HepG2 (cell line): ENCODE data around the gene SOCS7. TPM values are rescaled to one million over a fixed set of nuclear protein-coding genes. Genes with fewer than 3 reads are reported as not detected.

Experiments
- HNRNPK ChIP-seq: fragments of 200-400 bp; formaldehyde crosslinking; IDR thresholded peaks from 2 replicates; pipeline ENCODE4 v1.6.1; 2018; ENCODE audit warnings: low read length, low read depth, moderate library complexity, mild to moderate bottlenecking; ENCODE audit not compliant: poor library complexity, severe bottlenecking
- HOXA3 ChIP-seq: sonication (generic); formaldehyde crosslinking; IDR thresholded peaks from 2 replicates; pipeline ENCODE4 v1.5.0; 2020; ENCODE audit warnings: missing genetic modification reagents
- IRF2 ChIP-seq: IDR thresholded peaks from 2 replicates; pipeline ENCODE4 v1.6.1; 2018; ENCODE audit warnings: missing genetic modification reagents, missing compliant biosample characterization
- MAFK ChIP-seq, 2 experiments: IDR thresholded peaks in 1 of 2; conservative IDR thresholded peaks in 1 of 2; 2 replicates each; pipeline ENCODE4 v1.6.1; 2011; ENCODE audit warnings: improper control_type of control experiment in 2 of 2, low read length in 2 of 2
- MYPOP ChIP-seq: sonication (generic); formaldehyde crosslinking; IDR thresholded peaks from 2 replicates; pipeline ENCODE4 v1.8.1; 2023; ENCODE audit warnings: mild to moderate bottlenecking, moderate library complexity, missing genetic modification reagents
- PPARG ChIP-seq: conservative IDR thresholded peaks from 2 replicates; pipeline ENCODE4 v1.6.1; 2016; ENCODE audit warnings: missing biosample characterization, missing genetic modification reagents
- SMAD1 ChIP-seq: sonication (generic); formaldehyde crosslinking; IDR thresholded peaks from 2 replicates; pipeline ENCODE4 v1.4.0; 2020; ENCODE audit warnings: missing genetic modification reagents, low read depth, mild to moderate bottlenecking, borderline replicate concordance
- TBX3 ChIP-seq: fragments of 450-650 bp; IDR thresholded peaks from 2 replicates; pipeline ENCODE4 v1.6.1; 2017; ENCODE audit warnings: antibody characterized with exemption, mild to moderate bottlenecking, inconsistent platforms, borderline replicate concordance
- TCF7L2 ChIP-seq: IDR thresholded peaks from 2 replicates; pipeline ENCODE4 v1.6.1; 2011; ENCODE audit warnings: mild to moderate bottlenecking, low read depth, low read length, moderate library complexity
- ZBTB42 ChIP-seq: sonication (generic); formaldehyde crosslinking; IDR thresholded peaks from 2 replicates; pipeline ENCODE4 v1.5.0; 2020; ENCODE audit warnings: mild to moderate bottlenecking, missing genetic modification reagents
- ZBTB7B ChIP-seq: sonication (generic); formaldehyde crosslinking; IDR thresholded peaks from 2 replicates; pipeline ENCODE4 v1.4.0; 2020; ENCODE audit warnings: missing genetic modification reagents
- ZNF577 ChIP-seq: sonication (generic); formaldehyde crosslinking; IDR thresholded peaks from 2 replicates; pipeline ENCODE4 v1.4.0; 2020; ENCODE audit warnings: mild to moderate bottlenecking, low read depth, missing genetic modification reagents, borderline replicate concordance
- ZNF746 ChIP-seq: sonication (generic); formaldehyde crosslinking; IDR thresholded peaks from 2 replicates; pipeline ENCODE4 v1.8.0; 2022; ENCODE audit warnings: mild to moderate bottlenecking, missing genetic modification reagents
- polyA plus RNA-seq, 8 experiments: library from polyadenylated mRNA; depleted of rRNA in 3 of 8; stranded (reverse) in 7 of 8; unstranded in 1 of 8; fragments of >200 nt; fragmentation: Illumina TruSeq in 4 of 8; extraction: Trizol in 4 of 8; gene quantifications; 2 replicates each; pipeline versions ENCODE4 v1.2.1 to v1.2.3, GENCODE V29; 2011 to 2016; ENCODE audit warnings: low read depth in 4 of 8, missing spikeins in 1 of 8, mixed read lengths in 1 of 8; ENCODE audit not compliant: insufficient read depth in 1 of 8
- total RNA-seq, 5 experiments: library from RNA; depleted of rRNA; stranded (reverse); fragments of >200 nt; fragmentation: Illumina TruSeq; extraction: Trizol; gene quantifications; 2 replicates each; pipeline ENCODE4 v1.2.3, GENCODE V29; 2016; ENCODE audit warnings: low read depth in 1 of 5
- TF ChIP-seq, protein P1 (sequence below): sonication (generic); formaldehyde crosslinking; IDR thresholded peaks from 2 replicates; pipeline ENCODE4 v1.5.0; 2020; ENCODE audit warnings: missing genetic modification reagents
- TF ChIP-seq, protein P2 (sequence below): IDR thresholded peaks from 2 replicates; pipeline ENCODE4 v1.6.1; 2016; ENCODE audit warnings: low read depth, borderline replicate concordance
- TF ChIP-seq, protein P3 (sequence below): sonication (generic); formaldehyde crosslinking; IDR thresholded peaks from 2 replicates; pipeline ENCODE4 v1.4.0; 2020; ENCODE audit warnings: missing genetic modification reagents
- TF ChIP-seq, protein P4 (sequence below): sonication (generic); formaldehyde crosslinking; IDR thresholded peaks from 2 replicates; pipeline ENCODE4 v1.9.0; 2021; ENCODE audit warnings: missing genetic modification reagents, borderline replicate concordance
- TF ChIP-seq, protein P5 (sequence below): sonication (generic); formaldehyde crosslinking; IDR thresholded peaks from 2 replicates; pipeline ENCODE4 v1.9.0; 2022; ENCODE audit warnings: low read depth, missing genetic modification reagents

SOCS7 gene
- total and polyA plus RNA-seq, 2 of the 13 experiments (the other 11 are each of a cell fraction or from before 2014, with no cell fraction given): 19.2 to 24.2 TPM

- no peak for TF ChIP-seq ZNF577 (CRISPR knock-in tag)
- TF ChIP-seq, protein P1, sequence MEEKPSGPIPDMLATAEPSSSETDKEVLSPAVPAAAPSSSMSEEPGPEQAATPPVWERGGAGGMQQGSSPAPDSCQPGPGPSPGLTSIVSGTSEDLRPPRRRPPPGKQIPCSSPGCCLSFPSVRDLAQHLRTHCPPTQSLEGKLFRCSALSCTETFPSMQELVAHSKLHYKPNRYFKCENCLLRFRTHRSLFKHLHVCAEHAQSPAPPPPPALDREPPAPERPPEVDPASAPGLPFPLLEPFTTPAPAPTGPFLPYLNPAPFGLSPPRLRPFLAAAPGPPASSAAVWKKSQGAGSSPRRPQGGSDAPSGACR (CRISPR knock-in tag): peak; percentile 87; the same call in 1 of the 2 replicates
- TF ChIP-seq, protein P2, sequence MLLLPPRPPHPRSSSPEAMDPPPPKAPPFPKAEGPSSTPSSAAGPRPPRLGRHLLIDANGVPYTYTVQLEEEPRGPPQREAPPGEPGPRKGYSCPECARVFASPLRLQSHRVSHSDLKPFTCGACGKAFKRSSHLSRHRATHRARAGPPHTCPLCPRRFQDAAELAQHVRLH: peak; percentile 51; the same call in 1 of the 2 replicates
- TF ChIP-seq ZBTB7B (CRISPR knock-in tag): peak; percentile 69
- peak; percentile 87; the same call in 1 of the 2 replicates for TF ChIP-seq ZBTB42 (CRISPR knock-in tag)
- TF ChIP-seq SMAD1: no peak; the same call in none of the 2 replicates
- peak; percentile 16 for TF ChIP-seq HNRNPK
- peak; percentile 36; the same call in 1 of the 2 replicates for TF ChIP-seq IRF2 (CRISPR knock-in tag)
- TF ChIP-seq, protein P3, sequence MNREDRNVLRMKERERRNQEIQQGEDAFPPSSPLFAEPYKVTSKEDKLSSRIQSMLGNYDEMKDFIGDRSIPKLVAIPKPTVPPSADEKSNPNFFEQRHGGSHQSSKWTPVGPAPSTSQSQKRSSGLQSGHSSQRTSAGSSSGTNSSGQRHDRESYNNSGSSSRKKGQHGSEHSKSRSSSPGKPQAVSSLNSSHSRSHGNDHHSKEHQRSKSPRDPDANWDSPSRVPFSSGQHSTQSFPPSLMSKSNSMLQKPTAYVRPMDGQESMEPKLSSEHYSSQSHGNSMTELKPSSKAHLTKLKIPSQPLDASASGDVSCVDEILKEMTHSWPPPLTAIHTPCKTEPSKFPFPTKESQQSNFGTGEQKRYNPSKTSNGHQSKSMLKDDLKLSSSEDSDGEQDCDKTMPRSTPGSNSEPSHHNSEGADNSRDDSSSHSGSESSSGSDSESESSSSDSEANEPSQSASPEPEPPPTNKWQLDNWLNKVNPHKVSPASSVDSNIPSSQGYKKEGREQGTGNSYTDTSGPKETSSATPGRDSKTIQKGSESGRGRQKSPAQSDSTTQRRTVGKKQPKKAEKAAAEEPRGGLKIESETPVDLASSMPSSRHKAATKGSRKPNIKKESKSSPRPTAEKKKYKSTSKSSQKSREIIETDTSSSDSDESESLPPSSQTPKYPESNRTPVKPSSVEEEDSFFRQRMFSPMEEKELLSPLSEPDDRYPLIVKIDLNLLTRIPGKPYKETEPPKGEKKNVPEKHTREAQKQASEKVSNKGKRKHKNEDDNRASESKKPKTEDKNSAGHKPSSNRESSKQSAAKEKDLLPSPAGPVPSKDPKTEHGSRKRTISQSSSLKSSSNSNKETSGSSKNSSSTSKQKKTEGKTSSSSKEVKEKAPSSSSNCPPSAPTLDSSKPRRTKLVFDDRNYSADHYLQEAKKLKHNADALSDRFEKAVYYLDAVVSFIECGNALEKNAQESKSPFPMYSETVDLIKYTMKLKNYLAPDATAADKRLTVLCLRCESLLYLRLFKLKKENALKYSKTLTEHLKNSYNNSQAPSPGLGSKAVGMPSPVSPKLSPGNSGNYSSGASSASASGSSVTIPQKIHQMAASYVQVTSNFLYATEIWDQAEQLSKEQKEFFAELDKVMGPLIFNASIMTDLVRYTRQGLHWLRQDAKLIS (CRISPR knock-in tag): no peak
- peak; percentile 44 for TF ChIP-seq HOXA3
- 0 out of 2 replicates have a peak, but pooled peaks have one; percentile 26 for TF ChIP-seq TBX3
- TF ChIP-seq TCF7L2: no peak
- TF ChIP-seq MYPOP (CRISPR knock-in tag): no peak; the same call in 1 of the 2 replicates
- TF ChIP-seq, protein P4, sequence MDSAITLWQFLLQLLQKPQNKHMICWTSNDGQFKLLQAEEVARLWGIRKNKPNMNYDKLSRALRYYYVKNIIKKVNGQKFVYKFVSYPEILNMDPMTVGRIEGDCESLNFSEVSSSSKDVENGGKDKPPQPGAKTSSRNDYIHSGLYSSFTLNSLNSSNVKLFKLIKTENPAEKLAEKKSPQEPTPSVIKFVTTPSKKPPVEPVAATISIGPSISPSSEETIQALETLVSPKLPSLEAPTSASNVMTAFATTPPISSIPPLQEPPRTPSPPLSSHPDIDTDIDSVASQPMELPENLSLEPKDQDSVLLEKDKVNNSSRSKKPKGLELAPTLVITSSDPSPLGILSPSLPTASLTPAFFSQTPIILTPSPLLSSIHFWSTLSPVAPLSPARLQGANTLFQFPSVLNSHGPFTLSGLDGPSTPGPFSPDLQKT (CRISPR knock-in tag): no peak
- TF ChIP-seq, protein P5, sequence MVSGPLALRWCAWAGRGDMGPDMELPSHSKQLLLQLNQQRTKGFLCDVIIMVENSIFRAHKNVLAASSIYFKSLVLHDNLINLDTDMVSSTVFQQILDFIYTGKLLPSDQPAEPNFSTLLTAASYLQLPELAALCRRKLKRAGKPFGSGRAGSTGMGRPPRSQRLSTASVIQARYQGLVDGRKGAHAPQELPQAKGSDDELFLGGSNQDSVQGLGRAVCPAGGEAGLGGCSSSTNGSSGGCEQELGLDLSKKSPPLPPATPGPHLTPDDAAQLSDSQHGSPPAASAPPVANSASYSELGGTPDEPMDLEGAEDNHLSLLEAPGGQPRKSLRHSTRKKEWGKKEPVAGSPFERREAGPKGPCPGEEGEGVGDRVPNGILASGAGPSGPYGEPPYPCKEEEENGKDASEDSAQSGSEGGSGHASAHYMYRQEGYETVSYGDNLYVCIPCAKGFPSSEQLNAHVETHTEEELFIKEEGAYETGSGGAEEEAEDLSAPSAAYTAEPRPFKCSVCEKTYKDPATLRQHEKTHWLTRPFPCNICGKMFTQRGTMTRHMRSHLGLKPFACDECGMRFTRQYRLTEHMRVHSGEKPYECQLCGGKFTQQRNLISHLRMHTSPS: no peak; the same call in 1 of the 2 replicates
- TF ChIP-seq PPARG (CRISPR knock-in tag): 0 out of 2 replicates have a peak, but pooled peaks have one; percentile 23
- no peak for TF ChIP-seq MAFK (conservative IDR thresholded peaks at IDR 0.05 in 1 of 2, IDR thresholded peaks at IDR 0.05 in 1 of 2; ENCODE audit: low read length in 2 of 2)
- TF ChIP-seq ZNF746: peak; percentile 95
These were observed 63.9 kb downstream of the SOCS7 start (continued) for GRCh38 chr17:38415250-38416194.
